HepG2 (cell line): Measurements from ENCODE around the gene KCNAB1. TPM values are rescaled to one million over a fixed set of nuclear protein-coding genes. Genes with fewer than 3 reads are reported as not detected.

ENCODE experiments used
- CENPX ChIP-seq: sonication (generic); formaldehyde crosslinking; IDR thresholded peaks from 2 replicates; pipeline ENCODE4 v1.9.0; 2021; ENCODE audit warnings: mild to moderate bottlenecking, missing genetic modification reagents, moderate library complexity
- DPF2 ChIP-seq: sonication (generic); formaldehyde crosslinking; IDR thresholded peaks from 2 replicates; pipeline ENCODE4 v1.4.0; 2020; ENCODE audit warnings: mild to moderate bottlenecking, low read depth, missing genetic modification reagents, borderline replicate concordance
- KDM6A ChIP-seq: IDR thresholded peaks from 2 replicates; pipeline ENCODE4 v1.6.1; 2016; ENCODE audit warnings: low read depth
- MTF1 ChIP-seq: sonication (generic); formaldehyde crosslinking; IDR thresholded peaks from 2 replicates; pipeline ENCODE4 v1.5.0; 2020; ENCODE audit warnings: missing genetic modification reagents
- PAF1 ChIP-seq: IDR thresholded peaks from 2 replicates; pipeline ENCODE4 v1.6.1; 2016; ENCODE audit warnings: missing genetic modification reagents, missing compliant biosample characterization
- RBM39 ChIP-seq: fragments of 200-400 bp; formaldehyde crosslinking; IDR thresholded peaks from one replicate; pipeline ENCODE4 v1.6.1; 2018; ENCODE audit warnings: antibody characterized with exemption, mild to moderate bottlenecking, low read depth, low read length; ENCODE audit not compliant: poor library complexity, severe bottlenecking
- SAFB2 ChIP-seq: sonication (generic); formaldehyde crosslinking; IDR thresholded peaks from 2 replicates; pipeline ENCODE4 v1.5.1; 2020; ENCODE audit warnings: missing genetic modification reagents, low read depth, mild to moderate bottlenecking, borderline replicate concordance
- ZNF749 ChIP-seq: sonication (generic); formaldehyde crosslinking; IDR thresholded peaks from 2 replicates; pipeline ENCODE4 v1.8.0; 2022; ENCODE audit warnings: mild to moderate bottlenecking, missing genetic modification reagents, moderate library complexity, borderline replicate concordance
- ZSCAN9 ChIP-seq: IDR thresholded peaks from 2 replicates; pipeline ENCODE4 v1.6.1; 2016; ENCODE audit warnings: borderline replicate concordance
- polyA plus RNA-seq, 8 experiments: library from polyadenylated mRNA; depleted of rRNA in 3 of 8; stranded (reverse) in 7 of 8; unstranded in 1 of 8; fragments of >200 nt; fragmentation: Illumina TruSeq in 4 of 8; extraction: Trizol in 4 of 8; gene quantifications; 2 replicates each; pipeline versions ENCODE4 v1.2.1 to v1.2.3, GENCODE V29; 2011 to 2016; ENCODE audit warnings: low read depth in 4 of 8, missing spikeins in 1 of 8, mixed read lengths in 1 of 8; ENCODE audit not compliant: insufficient read depth in 1 of 8
- total RNA-seq, 5 experiments: library from RNA; depleted of rRNA; stranded (reverse); fragments of >200 nt; fragmentation: Illumina TruSeq; extraction: Trizol; gene quantifications; 2 replicates each; pipeline ENCODE4 v1.2.3, GENCODE V29; 2016; ENCODE audit warnings: low read depth in 1 of 5
- TF ChIP-seq, protein P1 (sequence below): sonication (generic); formaldehyde crosslinking; IDR thresholded peaks from 2 replicates; pipeline ENCODE4 v1.4.0; 2020; ENCODE audit warnings: missing genetic modification reagents, borderline replicate concordance
- TF ChIP-seq, protein P2 (sequence below): sonication (generic); formaldehyde crosslinking; IDR thresholded peaks from 2 replicates; pipeline ENCODE4 v1.9.0; 2021; ENCODE audit warnings: missing genetic modification reagents, mild to moderate bottlenecking, borderline replicate concordance
- TF ChIP-seq, protein P3 (sequence below): sonication (generic); formaldehyde crosslinking; IDR thresholded peaks from 2 replicates; pipeline ENCODE4 v1.4.0; 2020; ENCODE audit warnings: mild to moderate bottlenecking, missing genetic modification reagents

Gene KCNAB1
- total and polyA plus RNA-seq, 2 of the 13 experiments (the other 11 are each of a cell fraction or from before 2014, with no cell fraction given), result not detected

DNA sequence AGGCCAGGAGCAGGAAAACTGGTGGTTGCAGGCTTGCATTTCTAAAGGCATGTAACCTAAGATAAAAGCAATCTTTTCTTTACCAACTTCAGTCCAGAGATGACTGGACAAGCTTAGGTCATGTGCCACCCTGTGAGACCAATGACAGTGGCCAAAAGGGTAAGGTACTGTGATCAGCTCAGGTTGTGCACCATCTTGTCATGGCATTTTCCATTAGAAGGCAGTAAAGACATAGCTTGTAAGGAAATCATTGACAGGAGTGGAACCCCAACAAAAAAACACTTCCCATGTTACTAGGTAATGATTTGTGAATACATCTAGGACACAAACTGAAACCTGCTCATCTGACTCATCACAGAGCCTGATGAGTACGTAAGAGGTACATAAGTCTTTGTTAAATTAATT, 399.4 kb downstream of the KCNAB1 start (continued):
- TF ChIP-seq, protein P1, sequence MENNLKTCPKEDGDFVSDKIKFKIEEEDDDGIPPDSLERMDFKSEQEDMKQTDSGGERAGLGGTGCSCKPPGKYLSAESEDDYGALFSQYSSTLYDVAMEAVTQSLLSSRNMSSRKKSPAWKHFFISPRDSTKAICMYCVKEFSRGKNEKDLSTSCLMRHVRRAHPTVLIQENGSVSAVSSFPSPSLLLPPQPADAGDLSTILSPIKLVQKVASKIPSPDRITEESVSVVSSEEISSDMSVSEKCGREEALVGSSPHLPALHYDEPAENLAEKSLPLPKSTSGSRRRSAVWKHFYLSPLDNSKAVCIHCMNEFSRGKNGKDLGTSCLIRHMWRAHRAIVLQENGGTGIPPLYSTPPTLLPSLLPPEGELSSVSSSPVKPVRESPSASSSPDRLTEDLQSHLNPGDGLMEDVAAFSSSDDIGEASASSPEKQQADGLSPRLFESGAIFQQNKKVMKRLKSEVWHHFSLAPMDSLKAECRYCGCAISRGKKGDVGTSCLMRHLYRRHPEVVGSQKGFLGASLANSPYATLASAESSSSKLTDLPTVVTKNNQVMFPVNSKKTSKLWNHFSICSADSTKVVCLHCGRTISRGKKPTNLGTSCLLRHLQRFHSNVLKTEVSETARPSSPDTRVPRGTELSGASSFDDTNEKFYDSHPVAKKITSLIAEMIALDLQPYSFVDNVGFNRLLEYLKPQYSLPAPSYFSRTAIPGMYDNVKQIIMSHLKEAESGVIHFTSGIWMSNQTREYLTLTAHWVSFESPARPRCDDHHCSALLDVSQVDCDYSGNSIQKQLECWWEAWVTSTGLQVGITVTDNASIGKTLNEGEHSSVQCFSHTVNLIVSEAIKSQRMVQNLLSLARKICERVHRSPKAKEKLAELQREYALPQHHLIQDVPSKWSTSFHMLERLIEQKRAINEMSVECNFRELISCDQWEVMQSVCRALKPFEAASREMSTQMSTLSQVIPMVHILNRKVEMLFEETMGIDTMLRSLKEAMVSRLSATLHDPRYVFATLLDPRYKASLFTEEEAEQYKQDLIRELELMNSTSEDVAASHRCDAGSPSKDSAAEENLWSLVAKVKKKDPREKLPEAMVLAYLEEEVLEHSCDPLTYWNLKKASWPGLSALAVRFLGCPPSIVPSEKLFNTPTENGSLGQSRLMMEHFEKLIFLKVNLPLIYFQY (CRISPR knock-in tag), result no peak
- TF ChIP-seq ZSCAN9 (CRISPR knock-in tag) (no peak), MTF1 (CRISPR knock-in tag) (no peak), RBM39 (no peak), DPF2 (CRISPR knock-in tag) (no peak), KDM6A (CRISPR knock-in tag) (no peak), CENPX (CRISPR knock-in tag) (no peak), PAF1 (CRISPR knock-in tag) (no peak), SAFB2 (CRISPR knock-in tag) (no peak), ZNF749 (no peak)
- TF ChIP-seq, protein P2, sequence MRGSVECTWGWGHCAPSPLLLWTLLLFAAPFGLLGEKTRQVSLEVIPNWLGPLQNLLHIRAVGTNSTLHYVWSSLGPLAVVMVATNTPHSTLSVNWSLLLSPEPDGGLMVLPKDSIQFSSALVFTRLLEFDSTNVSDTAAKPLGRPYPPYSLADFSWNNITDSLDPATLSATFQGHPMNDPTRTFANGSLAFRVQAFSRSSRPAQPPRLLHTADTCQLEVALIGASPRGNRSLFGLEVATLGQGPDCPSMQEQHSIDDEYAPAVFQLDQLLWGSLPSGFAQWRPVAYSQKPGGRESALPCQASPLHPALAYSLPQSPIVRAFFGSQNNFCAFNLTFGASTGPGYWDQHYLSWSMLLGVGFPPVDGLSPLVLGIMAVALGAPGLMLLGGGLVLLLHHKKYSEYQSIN (CRISPR knock-in tag), result no peak
- TF ChIP-seq, protein P3, sequence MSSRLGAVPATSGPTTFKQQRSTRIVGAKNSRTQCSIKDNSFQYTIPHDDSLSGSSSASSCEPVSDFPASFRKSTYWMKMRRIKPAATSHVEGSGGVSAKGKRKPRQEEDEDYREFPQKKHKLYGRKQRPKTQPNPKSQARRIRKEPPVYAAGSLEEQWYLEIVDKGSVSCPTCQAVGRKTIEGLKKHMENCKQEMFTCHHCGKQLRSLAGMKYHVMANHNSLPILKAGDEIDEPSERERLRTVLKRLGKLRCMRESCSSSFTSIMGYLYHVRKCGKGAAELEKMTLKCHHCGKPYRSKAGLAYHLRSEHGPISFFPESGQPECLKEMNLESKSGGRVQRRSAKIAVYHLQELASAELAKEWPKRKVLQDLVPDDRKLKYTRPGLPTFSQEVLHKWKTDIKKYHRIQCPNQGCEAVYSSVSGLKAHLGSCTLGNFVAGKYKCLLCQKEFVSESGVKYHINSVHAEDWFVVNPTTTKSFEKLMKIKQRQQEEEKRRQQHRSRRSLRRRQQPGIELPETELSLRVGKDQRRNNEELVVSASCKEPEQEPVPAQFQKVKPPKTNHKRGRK (CRISPR knock-in tag), result no peak
